ENCODE measurements around the gene AFF4. TPM values are rescaled to one million over a fixed set of nuclear protein-coding genes. Genes with fewer than 3 reads are reported as not detected.

The AFF4 gene
- polyA plus RNA-seq, 3 donors, result 9.7 to 17.7 (median 17.6) TPM

- Histone ChIP-seq H3K9ac (ENCODE audit: insufficient read depth, low read length, poor library complexity, severe bottlenecking) (no peak overlapping the region), H3K79me2 (ENCODE audit: insufficient read depth, low read length) (no peaks in the 10 kb centered on the region), H3K4me3 (replicated peaks in 1 of 3; ENCODE audit: low read depth in 2 of 3, low read length in 3 of 3) (no peak overlapping the region), H3K4me1 (ENCODE audit: control insufficient read depth in 1 of 2, insufficient read depth in 2 of 2, low read length in 2 of 2) (no peaks in the 10 kb centered on the region), H3K4me2 (replicated peaks; ENCODE audit: extremely low read depth, low read length, poor library complexity, severe bottlenecking) (no peak overlapping the region), H4K20me1 (ENCODE audit: insufficient read depth, low read length) (no peaks in the 10 kb centered on the region), H3K36me3 (replicated peaks in 1 of 2; ENCODE audit: control insufficient read depth in 1 of 2, insufficient read depth in 2 of 2, low read length in 2 of 2) (peaks cover 19 to 46% of the 10 kb centered on the region in 2 donors), H3K27ac (ENCODE audit: low read depth in 1 of 2, low read length in 2 of 2) (no peak overlapping the region), H3K9me3 (replicated peaks in 1 of 2; ENCODE audit: control insufficient read depth in 1 of 2, insufficient read depth in 1 of 2, low read length in 2 of 2) (no peaks in the 10 kb centered on the region), H3K27me3 (ENCODE audit: control insufficient read depth in 2 of 2, insufficient read depth in 2 of 2, low read length in 2 of 2) (no peaks in the 10 kb centered on the region), H2AFZ (ENCODE audit: insufficient read depth, low read depth, low read length, poor library complexity, severe bottlenecking) (no peak overlapping the region)
- TF ChIP-seq, protein P1, sequence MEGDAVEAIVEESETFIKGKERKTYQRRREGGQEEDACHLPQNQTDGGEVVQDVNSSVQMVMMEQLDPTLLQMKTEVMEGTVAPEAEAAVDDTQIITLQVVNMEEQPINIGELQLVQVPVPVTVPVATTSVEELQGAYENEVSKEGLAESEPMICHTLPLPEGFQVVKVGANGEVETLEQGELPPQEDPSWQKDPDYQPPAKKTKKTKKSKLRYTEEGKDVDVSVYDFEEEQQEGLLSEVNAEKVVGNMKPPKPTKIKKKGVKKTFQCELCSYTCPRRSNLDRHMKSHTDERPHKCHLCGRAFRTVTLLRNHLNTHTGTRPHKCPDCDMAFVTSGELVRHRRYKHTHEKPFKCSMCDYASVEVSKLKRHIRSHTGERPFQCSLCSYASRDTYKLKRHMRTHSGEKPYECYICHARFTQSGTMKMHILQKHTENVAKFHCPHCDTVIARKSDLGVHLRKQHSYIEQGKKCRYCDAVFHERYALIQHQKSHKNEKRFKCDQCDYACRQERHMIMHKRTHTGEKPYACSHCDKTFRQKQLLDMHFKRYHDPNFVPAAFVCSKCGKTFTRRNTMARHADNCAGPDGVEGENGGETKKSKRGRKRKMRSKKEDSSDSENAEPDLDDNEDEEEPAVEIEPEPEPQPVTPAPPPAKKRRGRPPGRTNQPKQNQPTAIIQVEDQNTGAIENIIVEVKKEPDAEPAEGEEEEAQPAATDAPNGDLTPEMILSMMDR (IDR thresholded peaks at IDR 0.05), result no peak
- Mint-ChIP-seq H3K36me3 (peaks cover 31 to 48% of the 10 kb centered on the region in 2 donors), H3K9me3 (no peaks in the 10 kb centered on the region), H3K4me1 (peaks cover 8% of the 10 kb centered on the region), H3K4me3 (no peak overlapping the region), H3K27me3 (ENCODE audit: low read depth in 3 of 3) (peaks cover 0 to 1% (median 0%) of the 10 kb centered on the region in 3 donors), H3K27ac (peak overlapping the region; percentile 1 to 82 (median 71))
- peak; percentile 9 to 13 (median 10) for DNase-seq
- intact Hi-C loops (cut with micrococcal nuclease), result no loop called here
- 60% methylated on average over 1 of the region's 2 CpGs for WGBS (ENCODE audit: insufficient coverage)
These were observed 35.1 kb upstream of the AFF4 start for GRCh38 chr5:132998556-132998955.

DNA sequence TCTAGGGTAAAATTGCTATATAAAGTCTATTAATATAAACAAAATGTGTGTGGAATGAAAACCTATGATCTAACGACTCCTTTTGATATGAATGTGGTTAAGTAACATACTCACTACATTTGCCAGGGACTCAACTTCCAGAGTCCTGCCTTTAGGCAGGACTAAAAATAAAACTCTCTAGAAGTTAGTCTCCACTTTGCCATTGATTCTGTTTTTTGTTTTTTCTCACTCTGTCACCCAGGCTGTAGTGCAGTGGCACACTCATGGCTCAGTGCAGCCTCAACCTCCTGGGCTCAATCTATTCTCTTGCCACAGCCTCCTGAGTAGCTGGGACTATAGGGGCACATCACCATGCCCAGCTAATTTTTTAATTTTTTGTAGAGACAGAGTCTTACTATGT is 32.9 kb upstream of the AFF4 start:
- Histone ChIP-seq H3K4me2 (replicated peaks; ENCODE audit: extremely low read depth, low read length, poor library complexity, severe bottlenecking) (no peak overlapping the region), H3K27me3 (ENCODE audit: control insufficient read depth in 2 of 2, insufficient read depth in 2 of 2, low read length in 2 of 2) (no peaks in the 10 kb centered on the region), H3K4me1 (ENCODE audit: control insufficient read depth in 1 of 2, insufficient read depth in 2 of 2, low read length in 2 of 2) (no peaks in the 10 kb centered on the region), H3K36me3 (replicated peaks in 1 of 2; ENCODE audit: control insufficient read depth in 1 of 2, insufficient read depth in 2 of 2, low read length in 2 of 2) (peaks cover 11 to 36% of the 10 kb centered on the region in 2 donors), H3K9me3 (replicated peaks in 1 of 2; ENCODE audit: control insufficient read depth in 1 of 2, insufficient read depth in 1 of 2, low read length in 2 of 2) (no peaks in the 10 kb centered on the region), H3K79me2 (ENCODE audit: insufficient read depth, low read length) (no peaks in the 10 kb centered on the region), H3K27ac (ENCODE audit: low read depth in 1 of 2, low read length in 2 of 2) (no peak overlapping the region), H4K20me1 (ENCODE audit: insufficient read depth, low read length) (no peaks in the 10 kb centered on the region), H2AFZ (ENCODE audit: insufficient read depth, low read depth, low read length, poor library complexity, severe bottlenecking) (no peak overlapping the region), H3K4me3 (replicated peaks in 1 of 3; ENCODE audit: low read depth in 2 of 3, low read length in 3 of 3) (no peak overlapping the region), H3K9ac (ENCODE audit: insufficient read depth, low read length, poor library complexity, severe bottlenecking) (no peak overlapping the region)
- TF ChIP-seq, protein P1 (IDR thresholded peaks at IDR 0.05), result no peak
- Mint-ChIP-seq H3K27ac (peak overlapping the region in 2 of 7 donors; percentile 21 to 58), H3K27me3 (ENCODE audit: low read depth in 3 of 3) (peaks cover 0 to 1% (median 0%) of the 10 kb centered on the region in 3 donors), H3K9me3 (no peaks in the 10 kb centered on the region), H3K4me1 (peaks cover 8% of the 10 kb centered on the region), H3K4me3 (no peak overlapping the region), H3K36me3 (peaks cover 19 to 30% of the 10 kb centered on the region in 2 donors)
- DNase-seq, result no peak
- no CpG with 5 or more reads among the region's 1 CpG for WGBS (ENCODE audit: insufficient coverage)
- intact Hi-C loops (cut with micrococcal nuclease), result no loop called here
